Karpas-422 (cell line): ENCODE results near the gene KCND3. TPM values are rescaled to one million over a fixed set of nuclear protein-coding genes. Genes with fewer than 3 reads are reported as not detected.

Experiments
- DNase-seq: peaks from one replicate; pipeline ENCODE4 v3.0.0-alpha.2; 2015
- H2AFZ ChIP-seq: fragments of 200-600 bp; sonication (generic); 2 replicates; pipeline ENCODE4 v1.6.1; 2014; ENCODE audit warnings: antibody characterized with exemption, low read length, mixed read lengths
- H3K27ac ChIP-seq: fragments of 200-600 bp; sonication (generic); 2 replicates; pipeline ENCODE4 v1.5.1; 2014; ENCODE audit warnings: mild to moderate bottlenecking, low read length, moderate library complexity
- H3K27me3 ChIP-seq: fragments of 200-600 bp; sonication (generic); 2 replicates; pipeline ENCODE4 v1.6.1; 2014; ENCODE audit warnings: low read length, mixed read lengths
- H3K36me3 ChIP-seq: fragments of 200-600 bp; sonication (generic); 2 replicates; pipeline ENCODE4 v1.6.1; 2014; ENCODE audit warnings: low read length, mixed read lengths; ENCODE audit not compliant: insufficient read depth
- H3K4me1 ChIP-seq: fragments of 200-600 bp; sonication (generic); 2 replicates; pipeline ENCODE4 v1.6.1; 2014; ENCODE audit warnings: mild to moderate bottlenecking, low read length, mixed read lengths
- H3K4me2 ChIP-seq: fragments of 200-600 bp; sonication (generic); 2 replicates; pipeline ENCODE4 v1.6.1; 2014; ENCODE audit warnings: low read length, low read depth, mild to moderate bottlenecking; ENCODE audit not compliant: poor library complexity, severe bottlenecking
- H3K4me3 ChIP-seq: fragments of 200-600 bp; sonication (generic); 2 replicates; pipeline ENCODE4 v1.5.1; 2014; ENCODE audit warnings: mild to moderate bottlenecking, antibody characterized with exemption, low read length, mixed read lengths
- H3K79me2 ChIP-seq: fragments of 200-600 bp; sonication (generic); 2 replicates; pipeline ENCODE4 v1.6.1; 2014; ENCODE audit warnings: mild to moderate bottlenecking, low read length, mixed read lengths
- H3K9ac ChIP-seq: fragments of 200-600 bp; sonication (generic); 2 replicates; pipeline ENCODE4 v1.6.0; 2014; ENCODE audit warnings: low read length
- H3K9me2 ChIP-seq: fragments of 200-600 bp; sonication (generic), shearing (Covaris generic); replicated peaks from 2 replicates; pipeline ENCODE4 v1.6.0; 2014; ENCODE audit warnings: mild to moderate bottlenecking, low read length, moderate library complexity; ENCODE audit not compliant: insufficient read depth
- H3K9me3 ChIP-seq: fragments of 300-700, 200-600 bp; sonication (generic); 2 replicates; pipeline ENCODE4 v1.6.1; 2014; ENCODE audit warnings: low read length, mixed read lengths
- H4K20me1 ChIP-seq: fragments of 200-600 bp; sonication (generic); 2 replicates; pipeline ENCODE4 v1.6.1; 2014; ENCODE audit warnings: mild to moderate bottlenecking, antibody characterized with exemption, low read length, low read depth; ENCODE audit not compliant: insufficient read depth
- total RNA-seq: library from RNA; depleted of rRNA; stranded (reverse); fragments of >200 nt; shearing (Covaris generic); gene quantifications from 2 replicates; pipeline ENCODE4 v1.2.3, GENCODE V29; 2014; ENCODE audit warnings: low replicate concordance

KCND3 gene
- total RNA-seq, 1 experiment from 2014 or later: not detected

DNA sequence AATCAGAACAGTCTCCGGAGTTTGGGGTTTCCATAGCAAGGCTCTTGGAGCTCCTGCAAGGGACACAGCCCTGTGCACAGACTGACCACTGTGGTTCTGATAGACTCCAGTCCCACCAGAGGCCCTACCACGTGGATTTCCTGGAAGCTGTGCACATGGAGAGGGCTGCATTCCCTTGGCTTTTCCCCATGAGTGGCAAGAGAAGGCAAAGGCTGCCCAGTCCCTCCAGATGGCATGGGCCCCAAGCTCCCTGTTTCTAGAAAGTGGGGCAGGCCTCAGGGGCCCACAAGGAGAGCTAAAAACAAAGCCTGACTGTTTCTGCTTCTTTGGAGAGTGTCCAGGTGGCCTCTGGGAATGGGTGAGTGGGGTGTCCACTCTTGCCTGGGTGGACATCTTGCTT lies 146.3 kb downstream of the KCND3 start:
- Histone ChIP-seq H3K4me3 (no peak overlapping the region), H3K79me2 (no peaks in the 10 kb centered on the region), H4K20me1 (no peaks in the 10 kb centered on the region), H3K9me3 (no peaks in the 10 kb centered on the region), H3K9ac (no peak overlapping the region), H3K27ac (no peak overlapping the region), H3K36me3 (no peaks in the 10 kb centered on the region), H3K9me2 (no peaks in the 10 kb centered on the region), H3K27me3 (no peaks in the 10 kb centered on the region), H3K4me2 (no peak overlapping the region), H2AFZ (no peak overlapping the region), H3K4me1 (no peaks in the 10 kb centered on the region)
- DNase-seq: no peak

DNA sequence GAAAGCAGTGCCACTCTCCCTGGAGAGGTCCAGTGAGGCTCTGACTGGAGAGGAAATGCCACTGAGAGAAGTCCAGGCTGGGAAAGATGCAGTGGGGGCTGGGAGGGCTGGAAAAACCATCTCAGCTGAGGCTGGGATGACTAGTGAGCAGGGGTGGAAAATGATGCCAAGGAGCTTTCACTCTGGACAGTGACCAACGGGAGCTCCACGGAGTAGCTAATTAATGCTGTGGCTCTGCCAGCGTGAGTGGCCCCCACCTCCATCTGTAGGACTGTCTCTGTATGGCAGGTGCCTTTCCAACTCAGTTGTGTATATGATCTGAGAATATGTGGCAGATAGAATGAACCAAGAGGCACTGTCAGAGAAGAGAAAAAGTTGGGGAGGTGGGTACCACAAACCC lies 147.1 kb downstream of the KCND3 start:
- no peaks in the 10 kb centered on the region for H3K9me3 ChIP-seq
- H3K4me3 ChIP-seq: no peak overlapping the region
- no peak overlapping the region for H3K27ac ChIP-seq
- H3K36me3 ChIP-seq: no peaks in the 10 kb centered on the region
- no peak overlapping the region for H3K4me2 ChIP-seq
- H3K9me2 ChIP-seq: no peaks in the 10 kb centered on the region
- no peak for DNase-seq
- H3K4me1 ChIP-seq: no peaks in the 10 kb centered on the region
- H2AFZ ChIP-seq: no peak overlapping the region
- no peak overlapping the region for H3K9ac ChIP-seq
- H4K20me1 ChIP-seq: no peaks in the 10 kb centered on the region
- H3K27me3 ChIP-seq: no peaks in the 10 kb centered on the region
- no peaks in the 10 kb centered on the region for H3K79me2 ChIP-seq

DNA sequence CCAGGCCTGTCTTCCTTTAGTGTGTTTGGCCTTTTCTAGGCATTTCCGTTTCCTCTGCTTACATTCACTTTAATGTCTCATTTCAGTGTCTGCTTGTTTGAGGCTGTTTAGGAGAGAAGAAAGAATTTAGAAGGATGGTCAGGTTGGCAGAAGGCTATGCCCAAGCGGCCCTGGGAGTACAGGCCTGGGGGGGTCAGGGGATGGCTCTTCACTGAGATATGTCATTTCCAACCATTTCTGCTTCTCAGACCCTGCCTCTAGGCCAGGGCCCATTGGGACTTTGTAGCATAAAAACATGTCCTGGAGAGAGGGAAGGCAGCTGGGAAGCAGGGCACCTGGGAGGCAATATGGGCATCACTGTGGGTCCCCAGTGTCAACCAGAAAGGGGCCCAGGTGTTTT lies 147.7 kb downstream of the KCND3 start:
- Histone ChIP-seq H3K36me3 (no peaks in the 10 kb centered on the region), H3K9me3 (no peaks in the 10 kb centered on the region), H3K4me2 (no peak overlapping the region), H2AFZ (no peak overlapping the region), H3K9ac (no peak overlapping the region), H3K79me2 (no peaks in the 10 kb centered on the region), H4K20me1 (no peaks in the 10 kb centered on the region), H3K27me3 (no peaks in the 10 kb centered on the region), H3K4me1 (no peaks in the 10 kb centered on the region), H3K9me2 (no peaks in the 10 kb centered on the region), H3K4me3 (no peak overlapping the region), H3K27ac (no peak overlapping the region)
- no peak for DNase-seq

DNA sequence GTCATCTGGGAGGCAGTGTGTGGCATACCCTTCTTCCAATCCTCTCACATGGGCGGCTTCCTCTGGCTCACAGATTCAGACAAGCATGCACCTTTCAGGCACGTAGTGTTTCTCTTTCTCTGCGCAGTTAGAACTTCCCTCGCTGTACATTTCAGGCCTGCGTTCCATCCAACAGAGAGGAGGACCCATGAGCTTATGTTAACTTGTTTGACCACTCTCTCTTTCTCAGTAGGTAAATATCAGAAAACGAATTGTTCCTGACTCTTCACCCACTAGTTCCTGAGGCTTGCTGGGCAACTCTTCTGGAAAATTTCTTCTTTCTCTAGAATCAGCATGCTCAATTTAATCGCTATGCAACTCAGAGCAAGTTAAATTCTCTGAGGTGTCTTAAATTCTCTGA lies 148.3 kb downstream of the KCND3 start:
- H3K36me3 ChIP-seq: no peaks in the 10 kb centered on the region
- H3K9me2 ChIP-seq: no peaks in the 10 kb centered on the region
- H3K27me3 ChIP-seq: no peaks in the 10 kb centered on the region
- no peak overlapping the region for H3K4me2 ChIP-seq
- no peak overlapping the region for H3K27ac ChIP-seq
- H3K9me3 ChIP-seq: no peaks in the 10 kb centered on the region
- H3K79me2 ChIP-seq: no peaks in the 10 kb centered on the region
- H4K20me1 ChIP-seq: no peaks in the 10 kb centered on the region
- DNase-seq: no peak
- H2AFZ ChIP-seq: no peak overlapping the region
- H3K9ac ChIP-seq: no peak overlapping the region
- H3K4me1 ChIP-seq: no peaks in the 10 kb centered on the region
- no peak overlapping the region for H3K4me3 ChIP-seq

DNA sequence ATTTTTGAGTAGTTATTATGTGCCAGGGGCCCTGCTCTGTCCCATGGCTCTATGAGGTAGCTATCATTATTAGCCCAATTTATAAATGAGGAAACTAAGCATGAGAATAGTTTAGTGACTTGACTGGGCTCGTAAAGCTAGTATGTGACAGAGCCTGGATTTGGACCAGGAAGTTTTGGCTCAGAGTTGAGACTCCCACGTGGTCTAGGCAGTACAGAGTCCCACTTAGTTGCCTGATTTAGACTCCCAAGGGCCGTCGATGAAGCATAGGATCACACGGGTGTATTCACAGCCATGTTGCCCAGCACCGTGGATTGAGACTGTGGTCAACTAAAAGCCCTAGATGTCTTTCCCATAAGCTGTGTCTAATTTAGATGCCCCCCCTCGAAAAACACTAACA lies 152.1 kb downstream of the KCND3 start:
- Histone ChIP-seq H3K9me3 (no peaks in the 10 kb centered on the region), H3K79me2 (no peaks in the 10 kb centered on the region), H3K9ac (no peak overlapping the region), H3K27ac (no peak overlapping the region), H3K4me3 (no peak overlapping the region), H3K4me1 (no peaks in the 10 kb centered on the region), H3K36me3 (no peaks in the 10 kb centered on the region), H3K4me2 (no peak overlapping the region), H3K27me3 (no peaks in the 10 kb centered on the region), H4K20me1 (no peaks in the 10 kb centered on the region), H2AFZ (no peak overlapping the region), H3K9me2 (no peaks in the 10 kb centered on the region)
- no peak for DNase-seq

DNA sequence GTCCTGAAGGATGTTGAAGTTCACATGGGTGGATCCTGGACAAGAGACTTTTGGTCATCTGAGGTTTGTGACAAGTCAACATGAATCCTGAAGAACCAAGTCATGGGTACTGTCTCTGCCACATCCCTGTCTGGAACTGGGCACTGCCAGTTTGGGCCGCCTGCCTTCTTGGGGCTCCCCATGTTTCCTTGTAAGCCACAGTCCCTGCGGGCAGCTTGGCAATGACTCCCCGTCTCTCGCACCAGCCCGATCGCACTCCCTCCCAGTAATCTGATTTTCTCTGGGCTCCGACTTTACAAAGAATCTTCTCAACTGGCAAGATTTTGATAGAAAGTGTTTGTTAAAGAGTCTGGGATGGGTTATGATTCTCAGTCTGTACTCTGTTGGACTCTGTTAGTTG lies 153.4 kb downstream of the KCND3 start:
- Histone ChIP-seq H3K4me2 (no peak overlapping the region), H3K27ac (no peak overlapping the region), H2AFZ (no peak overlapping the region), H3K9ac (no peak overlapping the region), H3K4me3 (no peak overlapping the region), H3K9me2 (no peaks in the 10 kb centered on the region), H3K9me3 (no peaks in the 10 kb centered on the region), H3K27me3 (no peaks in the 10 kb centered on the region), H4K20me1 (no peaks in the 10 kb centered on the region), H3K4me1 (no peaks in the 10 kb centered on the region), H3K36me3 (no peaks in the 10 kb centered on the region), H3K79me2 (no peaks in the 10 kb centered on the region)
- DNase-seq: no peak

DNA sequence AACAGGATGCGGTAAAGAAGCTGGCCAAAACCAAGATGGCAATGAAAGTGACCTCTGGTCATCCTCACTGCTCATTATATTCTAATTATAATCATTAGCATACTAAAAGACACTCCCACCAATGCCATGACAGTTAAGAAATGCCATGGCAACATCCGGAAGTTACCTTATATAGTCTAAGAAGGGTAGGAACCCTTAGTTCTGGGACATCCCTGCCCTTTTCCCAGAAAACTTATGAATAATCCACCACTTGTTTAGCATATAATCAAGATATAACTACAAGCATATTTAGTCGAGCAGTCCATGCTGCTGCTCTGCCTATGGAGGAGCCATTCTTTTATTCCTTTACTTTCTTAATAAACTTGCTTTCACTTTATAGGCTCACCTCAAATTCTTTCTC lies 154.0 kb downstream of the KCND3 start:
- Histone ChIP-seq H3K79me2 (no peaks in the 10 kb centered on the region), H3K9me2 (no peaks in the 10 kb centered on the region), H3K4me1 (no peaks in the 10 kb centered on the region), H3K9me3 (no peaks in the 10 kb centered on the region), H3K36me3 (no peaks in the 10 kb centered on the region), H2AFZ (no peak overlapping the region), H3K4me3 (no peak overlapping the region), H3K4me2 (no peak overlapping the region), H3K27me3 (no peaks in the 10 kb centered on the region), H4K20me1 (no peaks in the 10 kb centered on the region), H3K9ac (no peak overlapping the region), H3K27ac (no peak overlapping the region)
- no peak for DNase-seq

DNA sequence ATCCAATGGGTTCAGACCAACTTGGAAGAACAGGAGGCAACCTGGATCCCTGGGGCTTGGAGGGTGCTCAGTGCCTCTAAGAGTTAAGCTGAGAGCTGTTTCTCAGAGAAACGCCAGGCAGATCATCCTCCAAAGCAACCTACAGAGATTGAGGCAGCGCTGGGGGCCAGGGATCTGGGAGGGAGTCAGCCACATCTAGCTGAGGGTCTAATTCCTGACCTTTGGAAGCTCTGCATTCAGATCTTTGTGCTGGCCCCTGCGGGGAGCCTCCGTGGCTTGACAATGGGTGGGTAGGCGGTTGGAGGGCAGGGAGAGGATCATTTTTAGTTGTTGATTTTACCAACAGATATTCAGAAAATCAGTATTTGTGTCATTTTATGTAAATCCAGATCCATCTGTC lies 154.5 kb downstream of the KCND3 start:
- Histone ChIP-seq H3K4me1 (no peaks in the 10 kb centered on the region), H4K20me1 (no peaks in the 10 kb centered on the region), H3K79me2 (no peaks in the 10 kb centered on the region), H3K9me2 (no peaks in the 10 kb centered on the region), H2AFZ (no peak overlapping the region), H3K9me3 (no peaks in the 10 kb centered on the region), H3K36me3 (no peaks in the 10 kb centered on the region), H3K4me2 (no peak overlapping the region), H3K4me3 (no peak overlapping the region), H3K27me3 (no peaks in the 10 kb centered on the region), H3K27ac (no peak overlapping the region), H3K9ac (no peak overlapping the region)
- no peak for DNase-seq

DNA sequence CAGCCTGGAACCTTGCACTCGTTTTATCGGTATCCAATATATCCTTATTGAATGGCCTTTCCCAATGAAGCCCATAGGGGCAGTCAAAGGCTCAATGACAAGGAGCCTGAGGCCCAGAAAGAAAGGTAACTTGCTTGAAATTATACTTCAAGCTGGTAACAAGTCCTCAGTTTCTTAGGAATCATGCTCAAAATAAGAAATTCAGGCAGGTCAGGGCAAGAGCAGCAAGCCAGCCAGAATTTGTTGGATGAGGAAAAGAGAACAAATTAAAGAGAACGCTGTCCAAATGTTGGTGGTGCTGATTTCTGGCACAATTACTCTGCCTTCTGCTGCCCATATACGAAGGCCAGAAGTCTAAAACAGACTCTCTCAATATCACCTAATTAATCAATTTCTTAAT lies 156.1 kb downstream of the KCND3 start:
- Histone ChIP-seq H3K9ac (no peak overlapping the region), H3K27ac (no peak overlapping the region), H4K20me1 (no peaks in the 10 kb centered on the region), H3K4me3 (no peak overlapping the region), H3K4me2 (no peak overlapping the region), H3K36me3 (no peaks in the 10 kb centered on the region), H3K27me3 (no peaks in the 10 kb centered on the region), H3K79me2 (no peaks in the 10 kb centered on the region), H3K9me3 (no peaks in the 10 kb centered on the region), H2AFZ (no peak overlapping the region), H3K9me2 (no peaks in the 10 kb centered on the region), H3K4me1 (no peaks in the 10 kb centered on the region)
- no peak for DNase-seq
